Aorta (tissue), 5 donors: Measurements from ENCODE around the gene OPN5. TPM values are rescaled to one million over a fixed set of nuclear protein-coding genes. Genes with fewer than 3 reads are reported as not detected.

Experiments
- ATAC-seq: fragments of 200-7000 bp; cut with Tn5 transposase; one replicate; pipeline ENCODE4 v1.9.1; 2022; ENCODE audit warnings: moderate library complexity; ENCODE audit not compliant: low FRiP score
- DNase-seq, 2 donors: peaks; one replicate each; pipeline ENCODE4 v3.0.0-alpha.2; 2020
- H3K27ac ChIP-seq, 2 donors: one replicate each; pipeline ENCODE4 v1.5.1; 2013; ENCODE audit warnings: low read length in 2 of 2, mild to moderate bottlenecking in 2 of 2, moderate library complexity in 2 of 2, control low read depth in 1 of 2, inconsistent platforms in 1 of 2, low read depth in 1 of 2
- H3K27me3 ChIP-seq, 2 donors: one replicate each; pipeline ENCODE4 v1.6.1; 2013; ENCODE audit warnings: control low read depth in 1 of 2, low read length in 1 of 2, mild to moderate bottlenecking in 1 of 2, moderate library complexity in 1 of 2; ENCODE audit not compliant: insufficient read depth in 2 of 2, control insufficient read depth in 1 of 2
- H3K36me3 ChIP-seq, 2 donors: one replicate each; pipeline ENCODE4 v1.6.1; 2013; ENCODE audit warnings: control low read depth in 1 of 2, low read length in 1 of 2, mild to moderate bottlenecking in 1 of 2; ENCODE audit not compliant: insufficient read depth in 2 of 2, control insufficient read depth in 1 of 2
- H3K4me1 ChIP-seq, 2 donors: one replicate each; pipeline ENCODE4 v1.6.1; 2013; ENCODE audit warnings: low read length in 2 of 2, control low read depth in 1 of 2, mild to moderate bottlenecking in 1 of 2, moderate library complexity in 1 of 2; ENCODE audit not compliant: insufficient read depth in 2 of 2, control insufficient read depth in 1 of 2
- H3K4me3 ChIP-seq, 2 donors: one replicate each; pipeline ENCODE4 v1.5.1; 2013; ENCODE audit warnings: low read length in 2 of 2, control low read depth in 1 of 2, mild to moderate bottlenecking in 1 of 2
- H3K9me3 ChIP-seq: one replicate; pipeline ENCODE4 v1.6.1; 2013; ENCODE audit warnings: mild to moderate bottlenecking, low read length; ENCODE audit not compliant: control insufficient read depth
- WGBS, 2 donors: extraction: QIAGEN DNeasy Blood & Tissue Kit; methylation state at CpG; one replicate each; pipeline ENCODE4 v1.1.7; 2013; 5-methylcytosine and 5-hydroxymethylcytosine counted together
- intact Hi-C, 2 donors: fragments of 100-400 bp; cut with DNase I; formaldehyde crosslinking; loops; one replicate each; pipeline versions ENCODE4 v1.14.2 to v1.15.0; 2022
- polyA plus RNA-seq, 2 donors: library from polyadenylated mRNA; stranded (reverse); fragments of 200-250 nt; gene quantifications; one replicate each; pipeline ENCODE4 v1.2.3, GENCODE V29; 2013
- total RNA-seq, 2 donors: library from RNA; stranded (reverse); fragmentation: NEBNext Ultra II Directional; extraction: Animal tissue kit (Norgen Biotek cat#: 25700); gene quantifications; one replicate each; pipeline ENCODE4 v1.2.1, GENCODE V29; 2021
- donor health status: healthy with polysubstance abuse.
- donor health status: Bipolar disorder and iron deficiency.
- donor health status: DM: no; HTN: no; CAD: no.
- donor health status: DM: no; HTN: no; CAD: no.
- donor health status: DM: yes; HTN: yes; CAD: no.

OPN5 gene
- total and polyA plus RNA-seq, 4 donors: not detected

- H3K4me1 ChIP-seq: no peaks in the 10 kb centered on the region
- no peaks in the 10 kb centered on the region for H3K9me3 ChIP-seq
- no peaks in the 10 kb centered on the region for H3K36me3 ChIP-seq
- no peak overlapping the region for H3K4me3 ChIP-seq
- 58 to 63% methylated on average over 5 of the region's 5 CpGs for WGBS, 2 donors
- H3K27ac ChIP-seq: no peak overlapping the region
- no peak for DNase-seq
- intact Hi-C loops: no loop called here
- no peak for ATAC-seq
- peaks cover 0 to 4% of the 10 kb centered on the region in 2 donors for H3K27me3 ChIP-seq
Observed at GRCh38 chr6:47773005-47773404, 8.8 kb upstream of the OPN5 start.

- Histone ChIP-seq H3K4me1 (no peaks in the 10 kb centered on the region), H3K4me3 (no peak overlapping the region), H3K36me3 (no peaks in the 10 kb centered on the region), H3K27ac (no peak overlapping the region), H3K27me3 (peaks cover 0 to 1% of the 10 kb centered on the region in 2 donors), H3K9me3 (no peaks in the 10 kb centered on the region)
- intact Hi-C loops: loop anchor here (2.0 to 5.0 kb wide), 3 partner anchors 150 to 368 kb away; no protein-coding TSS in a partner anchor
- WGBS, 2 donors: 0% methylated on average over 6 of the region's 6 CpGs
- peak in 1 of 2 donors; percentile 35 for DNase-seq
- ATAC-seq: peak; percentile 77
Observed at GRCh38 chr6:47780510-47781356, 1.1 kb upstream of the OPN5 start.

GRCh38 chr6:47785182-47785581 lies 3.4 kb downstream of the OPN5 start:
- intact Hi-C loops: loop anchor here in 1 of 2 donors (5.0 kb wide), 1 partner anchor 1627 kb away; no protein-coding TSS in a partner anchor
- Histone ChIP-seq H3K4me1 (no peaks in the 10 kb centered on the region), H3K27ac (no peak overlapping the region), H3K9me3 (no peaks in the 10 kb centered on the region), H3K36me3 (no peaks in the 10 kb centered on the region), H3K4me3 (no peak overlapping the region), H3K27me3 (no peaks in the 10 kb centered on the region)
- WGBS, 2 donors: 34 to 42% methylated on average over 2 of the region's 2 CpGs
- ATAC-seq (no peak), DNase-seq (no peak)

GRCh38 chr6:47787620-47788497 lies 6.0 kb downstream of the OPN5 start:
- Histone ChIP-seq H3K36me3 (no peaks in the 10 kb centered on the region), H3K27me3 (no peaks in the 10 kb centered on the region), H3K4me3 (no peak overlapping the region), H3K27ac (no peak overlapping the region), H3K9me3 (no peaks in the 10 kb centered on the region), H3K4me1 (no peaks in the 10 kb centered on the region)
- WGBS, 2 donors: 12 to 14% methylated on average over 20 of the region's 20 CpGs
- ATAC-seq: no peak
- intact Hi-C loops: loop anchor here in 1 of 2 donors (5.0 kb wide), 1 partner anchor 1624 kb away; no protein-coding TSS in a partner anchor
- peak; percentile 41 to 80 for DNase-seq

GRCh38 chr6:47788498-47788884 lies 6.7 kb downstream of the OPN5 start:
- Histone ChIP-seq H3K36me3 (no peaks in the 10 kb centered on the region), H3K4me3 (no peak overlapping the region), H3K4me1 (no peaks in the 10 kb centered on the region), H3K27me3 (no peaks in the 10 kb centered on the region), H3K27ac (no peak overlapping the region), H3K9me3 (no peaks in the 10 kb centered on the region)
- 53 to 54% methylated on average over 5 of the region's 5 CpGs for WGBS, 2 donors
- DNase-seq: no peak
- intact Hi-C loops: loop anchor here in 1 of 2 donors (5.0 kb wide), 1 partner anchor 1624 kb away; no protein-coding TSS in a partner anchor
- no peak for ATAC-seq

- ATAC-seq (no peak), DNase-seq (no peak)
- no peaks in the 10 kb centered on the region for H3K4me1 ChIP-seq
- H3K27ac ChIP-seq: no peak overlapping the region
- intact Hi-C loops: loop anchor here in 1 of 2 donors (5.0 kb wide), 1 partner anchor 1623 kb away; no protein-coding TSS in a partner anchor
- whole genome bisulfite sequencing, 2 donors: 69 to 75% methylated on average over 2 of the region's 2 CpGs
- no peak overlapping the region for H3K4me3 ChIP-seq
- H3K27me3 ChIP-seq: no peaks in the 10 kb centered on the region
- H3K36me3 ChIP-seq: no peaks in the 10 kb centered on the region
- H3K9me3 ChIP-seq: no peaks in the 10 kb centered on the region
Observed at GRCh38 chr6:47789553-47789952, 7.7 kb downstream of the OPN5 start.

GRCh38 chr6:47792216-47792733 lies 10.4 kb downstream of the OPN5 start:
- intact Hi-C loops: no loop called here
- WGBS, 2 donors: 90 to 93% methylated on average over 4 of the region's 4 CpGs
- H3K36me3 ChIP-seq: no peaks in the 10 kb centered on the region
- H3K9me3 ChIP-seq: no peaks in the 10 kb centered on the region
- DNase-seq (no peak), ATAC-seq (no peak)
- H3K4me3 ChIP-seq: no peak overlapping the region
- H3K4me1 ChIP-seq: no peaks in the 10 kb centered on the region
- no peaks in the 10 kb centered on the region for H3K27me3 ChIP-seq
- H3K27ac ChIP-seq: no peak overlapping the region

GRCh38 chr6:47794577-47795135 lies 12.8 kb downstream of the OPN5 start:
- no peaks in the 10 kb centered on the region for H3K9me3 ChIP-seq
- no peaks in the 10 kb centered on the region for H3K4me1 ChIP-seq
- H3K36me3 ChIP-seq: no peaks in the 10 kb centered on the region
- no peak overlapping the region for H3K27ac ChIP-seq
- WGBS, 2 donors: 85 to 87% methylated on average over 8 of the region's 8 CpGs
- intact Hi-C loops: no loop called here
- H3K4me3 ChIP-seq: no peak overlapping the region
- ATAC-seq: no peak
- no peak for DNase-seq
- H3K27me3 ChIP-seq: no peaks in the 10 kb centered on the region
